ENCODE measurements around the gene CDK14.

GRCh38 chr7:90876701-90877100 lies 280.6 kb downstream of the CDK14 start:
- no peak for TF ChIP-seq CTCF (conservative IDR thresholded peaks at IDR 0.05)
- no peak for TF ChIP-seq EZH2 (IDR thresholded peaks at IDR 0.05; ENCODE audit: low read depth)
